ENCODE results near the gene TADA3.

TADA3 gene

DNA sequence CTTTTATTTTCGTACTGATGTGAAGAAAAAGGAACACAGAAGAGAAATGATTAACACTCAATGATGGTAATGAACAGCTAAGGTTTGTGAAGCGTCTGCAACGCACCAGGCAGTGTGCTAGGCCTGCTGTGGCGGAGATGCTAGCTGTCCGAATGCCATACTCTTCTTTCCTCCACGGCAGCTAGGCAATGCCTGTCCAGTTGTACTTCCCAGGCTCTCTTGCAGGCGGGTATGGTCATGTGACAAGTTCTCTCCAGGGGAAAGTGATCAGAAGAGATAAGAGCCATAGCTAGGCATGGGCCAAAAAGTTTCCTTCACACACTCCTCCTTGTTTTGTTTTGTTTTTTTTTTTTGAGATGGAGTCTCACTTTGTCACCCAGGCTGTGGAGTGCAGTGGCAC is 6.7 kb downstream of the TADA3 start:
- H3K4me3 ChIP-seq (replicated peaks in 1 of 2; ENCODE audit: low read depth in 2 of 2, low read length in 2 of 2), result no peak overlapping the region
- no peak for DNase-seq (ENCODE audit: low read depth in 2 of 2)
- TF ChIP-seq, protein P1, sequence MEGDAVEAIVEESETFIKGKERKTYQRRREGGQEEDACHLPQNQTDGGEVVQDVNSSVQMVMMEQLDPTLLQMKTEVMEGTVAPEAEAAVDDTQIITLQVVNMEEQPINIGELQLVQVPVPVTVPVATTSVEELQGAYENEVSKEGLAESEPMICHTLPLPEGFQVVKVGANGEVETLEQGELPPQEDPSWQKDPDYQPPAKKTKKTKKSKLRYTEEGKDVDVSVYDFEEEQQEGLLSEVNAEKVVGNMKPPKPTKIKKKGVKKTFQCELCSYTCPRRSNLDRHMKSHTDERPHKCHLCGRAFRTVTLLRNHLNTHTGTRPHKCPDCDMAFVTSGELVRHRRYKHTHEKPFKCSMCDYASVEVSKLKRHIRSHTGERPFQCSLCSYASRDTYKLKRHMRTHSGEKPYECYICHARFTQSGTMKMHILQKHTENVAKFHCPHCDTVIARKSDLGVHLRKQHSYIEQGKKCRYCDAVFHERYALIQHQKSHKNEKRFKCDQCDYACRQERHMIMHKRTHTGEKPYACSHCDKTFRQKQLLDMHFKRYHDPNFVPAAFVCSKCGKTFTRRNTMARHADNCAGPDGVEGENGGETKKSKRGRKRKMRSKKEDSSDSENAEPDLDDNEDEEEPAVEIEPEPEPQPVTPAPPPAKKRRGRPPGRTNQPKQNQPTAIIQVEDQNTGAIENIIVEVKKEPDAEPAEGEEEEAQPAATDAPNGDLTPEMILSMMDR (IDR thresholded peaks at IDR 0.05; ENCODE audit: low read depth, low read length), result no peak

DNA sequence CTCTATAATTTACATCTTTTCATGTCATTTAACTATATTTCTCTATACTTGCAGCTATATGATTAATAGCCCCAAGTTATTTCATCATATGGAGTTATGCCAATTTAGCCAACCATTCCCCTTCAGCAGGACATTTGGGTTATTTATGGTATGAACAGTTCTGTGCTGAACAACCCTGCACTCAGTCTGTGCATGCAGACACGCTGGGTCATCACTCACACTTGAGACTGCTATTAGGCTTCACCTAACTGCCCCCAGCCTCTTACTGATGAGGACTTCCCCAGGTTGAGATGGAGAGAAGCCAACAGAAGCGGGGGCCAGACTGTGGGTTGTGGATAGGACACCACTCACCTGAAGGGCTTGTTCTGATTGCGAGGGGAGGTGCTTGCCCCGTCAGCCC is 7.3 kb downstream of the TADA3 start:
- no peak overlapping the region for H3K4me3 ChIP-seq (replicated peaks in 1 of 2; ENCODE audit: low read depth in 2 of 2, low read length in 2 of 2)
- TF ChIP-seq, protein P1 (IDR thresholded peaks at IDR 0.05; ENCODE audit: low read depth, low read length), result no peak
- peak in 1 of 2 donors; percentile 52 for DNase-seq (ENCODE audit: low read depth in 2 of 2)

DNA sequence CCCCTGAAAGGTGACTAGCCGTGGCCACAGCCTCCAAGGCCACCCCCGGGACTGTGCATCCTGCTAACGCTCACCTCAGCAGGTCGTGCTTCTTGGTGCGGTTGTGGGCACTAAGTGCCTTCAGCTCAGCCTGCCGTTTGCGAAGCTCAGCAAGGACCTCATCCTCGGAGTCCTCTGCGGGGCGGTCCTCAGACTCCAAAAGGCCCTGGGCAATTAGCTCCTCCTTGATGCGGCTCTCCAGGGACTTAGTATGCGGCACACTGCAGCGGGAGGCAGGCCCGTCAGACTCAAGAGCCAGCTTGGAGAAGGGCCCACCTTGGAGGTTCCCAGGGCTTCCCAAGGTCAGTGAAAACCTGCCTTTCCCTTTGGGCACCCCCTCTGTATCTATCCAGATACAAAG is 8.3 kb downstream of the TADA3 start:
- TF ChIP-seq, protein P1 (IDR thresholded peaks at IDR 0.05; ENCODE audit: low read depth, low read length), result no peak
- no peak overlapping the region for H3K4me3 ChIP-seq (replicated peaks in 1 of 2; ENCODE audit: low read depth in 2 of 2, low read length in 2 of 2)
- no peak for DNase-seq (ENCODE audit: low read depth in 2 of 2)

DNA sequence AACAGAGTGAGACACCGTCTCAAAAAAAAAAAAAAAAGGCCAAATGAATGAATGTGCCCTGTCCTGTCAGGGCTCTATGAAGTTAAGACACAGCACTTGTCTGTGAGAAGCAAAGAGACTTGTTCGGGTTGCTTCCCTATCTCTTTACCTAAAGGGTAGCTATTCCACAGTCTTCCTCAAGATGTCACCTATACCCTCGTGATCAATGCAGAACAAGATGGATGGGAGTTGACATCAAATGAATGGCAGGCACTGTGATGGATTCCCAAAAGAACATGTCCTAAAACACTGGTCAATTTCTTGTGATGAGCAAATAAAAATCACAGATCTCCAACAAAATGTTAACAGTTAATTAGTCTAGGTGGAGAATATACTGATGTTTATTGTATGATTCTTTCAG is 9.5 kb downstream of the TADA3 start:
- TF ChIP-seq, protein P1 (IDR thresholded peaks at IDR 0.05; ENCODE audit: low read depth, low read length), result no peak
- no peak for DNase-seq (ENCODE audit: low read depth in 2 of 2)
- no peak overlapping the region for H3K4me3 ChIP-seq (replicated peaks in 1 of 2; ENCODE audit: low read depth in 2 of 2, low read length in 2 of 2)

DNA sequence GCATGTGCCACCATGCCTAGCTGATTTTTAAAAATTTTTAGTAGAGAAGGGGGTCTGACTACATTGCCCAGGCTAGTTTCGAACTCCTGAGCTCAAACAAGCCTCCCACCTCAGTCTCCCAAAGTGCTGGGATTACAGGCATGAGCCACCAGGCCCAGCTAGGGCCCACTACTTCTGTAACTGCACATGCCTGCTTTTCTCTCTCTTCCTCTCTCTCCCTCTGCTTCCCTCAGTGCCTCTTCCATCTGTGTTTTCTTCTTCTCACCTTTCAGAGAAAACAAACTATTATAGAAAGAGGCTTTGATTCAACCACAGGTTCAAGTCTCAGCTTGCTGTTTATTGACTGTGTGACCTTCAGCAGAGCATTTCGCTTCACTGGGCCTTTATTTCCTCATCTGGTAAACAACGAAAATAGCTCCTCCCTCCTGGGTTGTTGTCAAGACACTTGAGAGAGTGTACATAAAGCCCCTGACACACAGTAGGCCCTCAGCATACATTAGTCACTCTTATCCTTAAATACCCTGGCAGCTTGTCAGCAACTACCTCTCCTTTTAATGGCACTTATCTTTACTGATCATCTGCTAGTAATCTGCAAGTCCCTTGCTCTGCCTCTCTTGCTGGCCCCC is 10.2 kb downstream of the TADA3 start:
- DNase-seq (ENCODE audit: low read depth in 2 of 2), result no peak
- TF ChIP-seq, protein P1 (IDR thresholded peaks at IDR 0.05; ENCODE audit: low read depth, low read length), result no peak
- H3K4me3 ChIP-seq (replicated peaks in 1 of 2; ENCODE audit: low read depth in 2 of 2, low read length in 2 of 2), result no peak overlapping the region

DNA sequence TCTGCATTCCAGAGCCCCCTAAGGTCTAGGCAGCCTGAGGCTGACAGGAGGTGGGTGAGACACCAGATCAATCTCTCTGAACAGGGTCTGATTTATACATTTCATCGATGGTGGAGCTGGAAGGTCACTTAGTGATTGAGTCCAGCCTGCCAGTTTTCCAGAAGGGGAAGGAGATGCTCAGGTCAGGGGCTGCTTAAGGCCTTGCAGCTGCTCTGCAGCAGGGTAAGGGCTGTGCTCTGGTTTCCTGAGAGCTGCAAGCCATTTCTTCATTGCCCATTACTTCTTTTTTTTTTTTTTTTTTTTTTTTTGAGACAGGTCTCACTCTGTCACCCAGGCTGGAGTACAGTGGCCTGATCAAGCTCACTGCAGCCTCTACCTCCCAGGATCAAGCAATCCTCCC is 10.7 kb downstream of the TADA3 start:
- no peak overlapping the region for H3K4me3 ChIP-seq (replicated peaks in 1 of 2; ENCODE audit: low read depth in 2 of 2, low read length in 2 of 2)
- TF ChIP-seq, protein P1 (IDR thresholded peaks at IDR 0.05; ENCODE audit: low read depth, low read length), result no peak
- no peak for DNase-seq (ENCODE audit: low read depth in 2 of 2)

DNA sequence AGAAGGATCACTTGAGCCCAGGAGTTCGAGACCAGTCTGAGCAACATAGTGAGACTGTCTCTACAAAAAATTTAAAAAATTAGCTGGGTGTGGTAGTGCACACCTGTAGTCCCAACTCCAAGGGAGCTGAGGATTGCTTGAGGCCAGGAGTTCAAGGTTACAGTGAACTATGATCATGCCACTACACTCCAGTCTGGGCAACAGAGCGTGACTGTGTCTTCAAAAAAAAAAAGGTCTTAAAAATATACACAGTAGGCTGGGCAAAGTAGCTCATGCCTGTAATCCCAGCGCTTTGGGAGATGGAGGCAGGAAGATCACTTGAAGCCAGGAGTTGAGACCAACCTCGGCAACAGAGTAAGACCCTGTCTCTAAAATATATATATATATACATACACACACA is 11.4 kb downstream of the TADA3 start:
- no peak overlapping the region for H3K4me3 ChIP-seq (replicated peaks in 1 of 2; ENCODE audit: low read depth in 2 of 2, low read length in 2 of 2)
- TF ChIP-seq, protein P1 (IDR thresholded peaks at IDR 0.05; ENCODE audit: low read depth, low read length), result no peak
- DNase-seq (ENCODE audit: low read depth in 2 of 2), result no peak
